T-helper 17 cell (primary cell): ENCODE results near the gene C2orf92. TPM values are rescaled to one million over a fixed set of nuclear protein-coding genes. Genes with fewer than 3 reads are reported as not detected.
"Not testable (repeated sequence)": the region's sequence is repeated elsewhere in the genome, so short reads cannot be mapped to it uniquely, and the experiment has no call there.

Experiments
- ATAC-seq: fragments of 150-1000 bp; cut with Tn5 transposase; 2 replicates; pipeline ENCODE4 v1.10.0; 2021; ENCODE audit warnings: mild to moderate bottlenecking, moderate library complexity
- DNase-seq, 3 donors: peaks; one replicate each; pipeline versions ENCODE4 v3.0.0 to v3.0.0-alpha.2; 2020 to 2021
- H3K9me3 ChIP-seq: one replicate; pipeline ENCODE4 v1.7.0; 2013; ENCODE audit warnings: low read length, mild to moderate bottlenecking; ENCODE audit not compliant: control insufficient read depth, poor library complexity, severe bottlenecking
- H3K27ac Mint-ChIP-seq: one replicate; pipeline ENCODE4 v1.8.0; 2022; ENCODE audit warnings: mild to moderate bottlenecking, moderate library complexity, mixed read lengths
- H3K27me3 Mint-ChIP-seq: one replicate; pipeline ENCODE4 v1.8.0; 2022; ENCODE audit warnings: mixed read lengths
- H3K36me3 Mint-ChIP-seq: one replicate; pipeline ENCODE4 v1.8.0; 2022; ENCODE audit warnings: low read depth, mixed read lengths
- H3K4me1 Mint-ChIP-seq: one replicate; pipeline ENCODE4 v1.8.0; 2022; ENCODE audit warnings: mild to moderate bottlenecking, mixed read lengths
- H3K4me3 Mint-ChIP-seq: one replicate; pipeline ENCODE4 v1.8.0; 2022; ENCODE audit warnings: mild to moderate bottlenecking, moderate library complexity, mixed read lengths
- total RNA-seq, 4 donors: library from RNA in 2 of 4; stranded (reverse) in 2 of 4; gene quantifications; one replicate each; pipeline ENCODE4 v1.2.3 and lab custom pipeline; 2022 to 2026

C2orf92 gene
- total RNA-seq, 2 donors from 2014 or later: 12.5 to 13.5 TPM

GRCh38 chr2:97706112-97706511 is 36.6 kb downstream of the C2orf92 start:
- ATAC-seq: no peak
- H3K27ac Mint-ChIP-seq: no peak overlapping the region
- no peak overlapping the region for H3K4me3 Mint-ChIP-seq
- no peak for DNase-seq
- H3K36me3 Mint-ChIP-seq: no peaks in the 10 kb centered on the region
- H3K9me3 ChIP-seq: no peaks in the 10 kb centered on the region
- H3K4me1 Mint-ChIP-seq: peaks cover 14% of the 10 kb centered on the region
- H3K27me3 Mint-ChIP-seq: no peaks in the 10 kb centered on the region

GRCh38 chr2:97706708-97707345 is 37.3 kb downstream of the C2orf92 start:
- no peaks in the 10 kb centered on the region for H3K9me3 ChIP-seq
- H3K4me1 Mint-ChIP-seq: peaks cover 20% of the 10 kb centered on the region
- ATAC-seq: no peak
- no peak overlapping the region for H3K27ac Mint-ChIP-seq
- no peak overlapping the region for H3K4me3 Mint-ChIP-seq
- H3K36me3 Mint-ChIP-seq: no peaks in the 10 kb centered on the region
- no peak for DNase-seq
- no peaks in the 10 kb centered on the region for H3K27me3 Mint-ChIP-seq

- no peaks in the 10 kb centered on the region for H3K9me3 ChIP-seq
- DNase-seq: no peak
- H3K4me1 Mint-ChIP-seq: peaks cover 26% of the 10 kb centered on the region
- no peak for ATAC-seq
- H3K27ac Mint-ChIP-seq: no peak overlapping the region
- H3K27me3 Mint-ChIP-seq: no peaks in the 10 kb centered on the region
- no peak overlapping the region for H3K4me3 Mint-ChIP-seq
- H3K36me3 Mint-ChIP-seq: no peaks in the 10 kb centered on the region
Observed at GRCh38 chr2:97707362-97708047, 38.0 kb downstream of the C2orf92 start.

DNA sequence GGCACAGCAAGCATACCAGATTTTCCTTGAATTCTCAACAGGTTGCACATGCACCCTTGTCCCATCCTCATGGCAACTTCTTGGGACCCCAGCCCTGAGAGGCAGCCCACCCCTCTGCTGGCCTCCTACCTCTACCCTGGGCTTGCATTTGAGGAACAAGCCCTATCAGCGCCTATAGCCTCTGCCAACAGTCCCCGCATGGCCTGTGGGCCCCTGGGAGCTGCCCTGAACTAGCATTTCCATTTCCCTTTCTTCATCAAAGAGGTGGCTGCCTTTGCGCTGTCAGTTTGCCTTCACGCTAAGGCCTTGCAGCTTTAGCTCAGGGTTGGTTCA is 38.5 kb downstream of the C2orf92 start:
- Mint-ChIP-seq H3K27me3 (no peaks in the 10 kb centered on the region), H3K4me3 (no peak overlapping the region), H3K27ac (no peak overlapping the region), H3K36me3 (no peaks in the 10 kb centered on the region), H3K4me1 (peaks cover 27% of the 10 kb centered on the region)
- no peak for ATAC-seq
- H3K9me3 ChIP-seq: no peaks in the 10 kb centered on the region
- DNase-seq: no peak

GRCh38 chr2:97708608-97709007 is 39.1 kb downstream of the C2orf92 start:
- Mint-ChIP-seq H3K36me3 (no peaks in the 10 kb centered on the region), H3K27ac (no peak overlapping the region), H3K4me1 (peaks cover 32% of the 10 kb centered on the region), H3K4me3 (no peak overlapping the region), H3K27me3 (no peaks in the 10 kb centered on the region)
- ATAC-seq (no peak), DNase-seq (no peak)
- H3K9me3 ChIP-seq: no peaks in the 10 kb centered on the region

DNA sequence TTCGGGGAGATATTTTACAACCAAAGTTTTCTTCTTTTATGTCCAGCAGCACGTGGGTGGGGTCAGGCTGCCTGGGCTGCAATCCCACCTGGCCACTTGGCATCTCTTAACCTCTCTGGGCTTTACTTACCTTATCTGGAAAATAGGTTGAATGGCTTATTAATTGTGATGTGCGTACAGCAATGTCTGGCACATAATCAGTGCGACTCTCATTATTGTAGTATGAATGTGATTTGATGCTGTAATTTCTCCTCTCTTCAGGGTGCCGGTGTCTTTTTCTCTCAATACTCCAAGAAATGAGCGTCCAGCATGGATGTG is 41.8 kb downstream of the C2orf92 start:
- H3K27me3 Mint-ChIP-seq: no peaks in the 10 kb centered on the region
- no peaks in the 10 kb centered on the region for H3K9me3 ChIP-seq
- peak overlapping the region; percentile 100 for H3K27ac Mint-ChIP-seq
- H3K4me1 Mint-ChIP-seq: peaks cover 53% of the 10 kb centered on the region
- ATAC-seq (no peak), DNase-seq (no peak)
- H3K36me3 Mint-ChIP-seq: peaks cover 12% of the 10 kb centered on the region
- H3K4me3 Mint-ChIP-seq: peak overlapping the region; percentile 49

DNA sequence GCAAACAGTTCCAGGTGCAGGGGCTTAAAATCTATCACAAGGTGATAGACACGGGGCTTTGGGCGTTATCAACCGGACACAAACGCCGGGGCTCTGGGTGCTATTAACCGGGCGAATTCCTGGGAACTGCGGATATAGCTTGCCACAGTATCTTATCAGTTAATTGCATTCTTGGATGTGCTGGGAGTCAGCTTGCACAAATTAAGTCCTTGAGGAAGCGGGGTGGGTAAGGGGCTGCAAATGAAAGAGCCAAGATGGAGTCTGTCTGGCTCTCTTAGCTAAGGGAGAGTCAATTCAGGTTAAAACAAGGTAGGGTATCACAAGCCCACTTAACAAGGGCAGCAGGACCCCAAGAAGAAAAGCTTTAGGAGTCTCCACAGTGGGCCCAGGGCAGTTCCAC is 42.7 kb downstream of the C2orf92 start:
- ATAC-seq, H3K27me3 Mint-ChIP-seq, DNase-seq, H3K9me3 ChIP-seq: not testable (repeated sequence)
- peaks cover 62% of the 10 kb centered on the region for H3K4me1 Mint-ChIP-seq
- H3K27ac Mint-ChIP-seq: peak overlapping the region; percentile 100
- H3K36me3 Mint-ChIP-seq: peaks cover 18% of the 10 kb centered on the region
- H3K4me3 Mint-ChIP-seq: peak overlapping the region; percentile 97

DNA sequence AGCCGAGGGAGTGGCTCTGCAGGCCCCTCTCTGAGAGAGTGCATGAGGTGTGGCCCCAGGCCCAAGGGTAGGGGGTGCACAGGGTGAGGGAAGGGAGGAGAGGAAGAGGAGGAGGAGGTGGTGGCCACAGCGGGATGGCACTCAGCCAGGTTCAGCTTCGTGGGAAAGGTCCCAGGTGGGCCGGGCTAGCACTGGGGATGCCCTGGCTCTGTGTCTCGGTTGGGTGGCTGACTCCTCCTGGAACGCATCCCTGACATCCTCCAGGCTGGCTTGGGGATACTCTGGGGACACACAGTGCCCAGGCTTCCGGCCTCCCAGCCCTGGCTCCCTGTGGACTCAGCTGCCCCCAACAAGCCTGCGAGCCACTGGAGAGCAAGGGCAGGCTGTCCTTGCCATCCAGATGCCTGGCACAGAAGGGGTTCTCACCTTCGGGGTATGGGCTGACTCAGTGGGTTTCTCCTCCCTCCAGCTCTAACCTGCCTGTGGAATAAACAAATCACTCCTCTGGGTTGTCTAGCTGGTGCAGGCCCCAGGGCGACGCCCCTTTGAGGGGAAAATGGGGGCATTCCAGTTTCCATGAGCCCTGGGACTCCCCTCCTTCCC is 43.3 kb downstream of the C2orf92 start:
- Mint-ChIP-seq H3K4me1 (peaks cover 67% of the 10 kb centered on the region), H3K36me3 (peaks cover 18% of the 10 kb centered on the region), H3K4me3 (peak overlapping the region; percentile 97), H3K27ac (peak overlapping the region; percentile 100), H3K27me3 (no peaks in the 10 kb centered on the region)
- ATAC-seq (peak; percentile 32), DNase-seq (peak in 2 of 3 donors; percentile 38 to 62)
- H3K9me3 ChIP-seq: no peaks in the 10 kb centered on the region

- H3K27ac Mint-ChIP-seq: peak within 1 kb of the TSS; percentile 100
- peaks cover 74% of the 10 kb centered on the region for H3K4me1 Mint-ChIP-seq
- H3K27me3 Mint-ChIP-seq: no peaks in the 10 kb centered on the region
- peak within 1 kb of the TSS; percentile 97 for H3K4me3 Mint-ChIP-seq
- no peaks in the 10 kb centered on the region for H3K9me3 ChIP-seq
- H3K36me3 Mint-ChIP-seq: peaks cover 19% of the 10 kb centered on the region
- DNase-seq: peak; percentile 41 to 55 (median 44)
- ATAC-seq: peak; percentile 68
Observed at GRCh38 chr2:97713296-97714083, 44.0 kb downstream of the C2orf92 start, which contains the start of gene ZAP70. TSS of gene ZAP70 (plus strand) at chr2:97713576. CDS start at chr2:97724037, 10,461 bp downstream.

DNA sequence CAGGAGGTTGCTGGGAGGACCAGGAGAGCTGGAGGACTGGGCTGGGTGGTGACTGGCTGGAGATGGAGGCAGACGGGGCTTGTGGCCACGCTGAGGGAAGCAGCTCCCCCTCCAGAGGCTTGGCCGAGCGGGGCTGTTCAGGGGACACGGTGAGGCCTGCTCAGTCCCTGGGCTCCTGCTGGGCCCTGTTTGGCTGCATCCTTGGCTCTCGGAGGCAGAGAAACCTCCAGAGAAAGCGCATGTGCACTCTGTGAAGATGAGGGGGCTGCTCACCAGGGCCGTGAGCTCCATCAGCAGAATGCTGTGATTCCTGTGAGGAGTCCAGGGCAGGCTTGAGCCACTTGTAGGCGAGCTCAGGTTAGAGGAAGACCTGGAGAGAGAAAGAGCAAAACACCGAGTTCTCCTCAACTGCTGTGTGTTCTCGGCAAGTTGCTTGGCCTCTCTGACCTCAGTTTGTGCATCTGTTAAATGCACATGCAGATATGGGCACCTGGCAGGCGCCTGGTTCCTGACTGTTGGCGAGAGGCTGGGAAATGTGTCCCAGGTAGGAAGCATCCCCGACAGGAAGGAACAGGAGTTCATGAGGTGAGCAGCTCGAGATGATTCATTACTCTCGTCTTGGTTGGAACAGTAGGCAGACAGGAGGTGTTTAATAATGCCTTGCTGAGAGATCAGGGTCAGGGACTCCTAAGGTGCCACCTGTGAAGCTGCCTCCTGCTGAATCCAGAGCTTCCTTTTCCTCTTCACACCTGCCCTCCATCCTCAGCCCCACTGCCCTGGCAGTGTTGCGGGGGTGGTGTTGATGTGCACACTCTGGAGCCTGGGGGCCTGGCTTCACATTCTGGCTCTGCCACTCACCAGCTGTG is 44.8 kb downstream of the C2orf92 start:
- ATAC-seq: no peak
- Mint-ChIP-seq H3K4me1 (peaks cover 82% of the 10 kb centered on the region), H3K27me3 (no peaks in the 10 kb centered on the region), H3K36me3 (peaks cover 21% of the 10 kb centered on the region), H3K27ac (peak overlapping the region; percentile 100), H3K4me3 (peak overlapping the region; percentile 97)
- DNase-seq: no peak
- H3K9me3 ChIP-seq: no peaks in the 10 kb centered on the region

GRCh38 chr2:97714950-97715652 is 45.6 kb downstream of the C2orf92 start:
- DNase-seq: no peak
- peaks cover 86% of the 10 kb centered on the region for H3K4me1 Mint-ChIP-seq
- no peak for ATAC-seq
- peak overlapping the region; percentile 97 for H3K4me3 Mint-ChIP-seq
- peak overlapping the region; percentile 100 for H3K27ac Mint-ChIP-seq
- H3K9me3 ChIP-seq: no peaks in the 10 kb centered on the region
- peaks cover 21% of the 10 kb centered on the region for H3K36me3 Mint-ChIP-seq
- H3K27me3 Mint-ChIP-seq: no peaks in the 10 kb centered on the region
